Measurements from ENCODE around the gene MORN3.

GRCh38 chr12:121648458-121649028 lies 20.9 kb downstream of the MORN3 start:
- TF ChIP-seq POLR2AphosphoS5 (IDR thresholded peaks at IDR 0.05; ENCODE audit: low read depth, low read length) = no peak
- TF ChIP-seq TAF1 (IDR thresholded peaks at IDR 0.05; ENCODE audit: borderline replicate concordance, insufficient read depth, low read length) = no peak
- TF ChIP-seq, protein P1, sequence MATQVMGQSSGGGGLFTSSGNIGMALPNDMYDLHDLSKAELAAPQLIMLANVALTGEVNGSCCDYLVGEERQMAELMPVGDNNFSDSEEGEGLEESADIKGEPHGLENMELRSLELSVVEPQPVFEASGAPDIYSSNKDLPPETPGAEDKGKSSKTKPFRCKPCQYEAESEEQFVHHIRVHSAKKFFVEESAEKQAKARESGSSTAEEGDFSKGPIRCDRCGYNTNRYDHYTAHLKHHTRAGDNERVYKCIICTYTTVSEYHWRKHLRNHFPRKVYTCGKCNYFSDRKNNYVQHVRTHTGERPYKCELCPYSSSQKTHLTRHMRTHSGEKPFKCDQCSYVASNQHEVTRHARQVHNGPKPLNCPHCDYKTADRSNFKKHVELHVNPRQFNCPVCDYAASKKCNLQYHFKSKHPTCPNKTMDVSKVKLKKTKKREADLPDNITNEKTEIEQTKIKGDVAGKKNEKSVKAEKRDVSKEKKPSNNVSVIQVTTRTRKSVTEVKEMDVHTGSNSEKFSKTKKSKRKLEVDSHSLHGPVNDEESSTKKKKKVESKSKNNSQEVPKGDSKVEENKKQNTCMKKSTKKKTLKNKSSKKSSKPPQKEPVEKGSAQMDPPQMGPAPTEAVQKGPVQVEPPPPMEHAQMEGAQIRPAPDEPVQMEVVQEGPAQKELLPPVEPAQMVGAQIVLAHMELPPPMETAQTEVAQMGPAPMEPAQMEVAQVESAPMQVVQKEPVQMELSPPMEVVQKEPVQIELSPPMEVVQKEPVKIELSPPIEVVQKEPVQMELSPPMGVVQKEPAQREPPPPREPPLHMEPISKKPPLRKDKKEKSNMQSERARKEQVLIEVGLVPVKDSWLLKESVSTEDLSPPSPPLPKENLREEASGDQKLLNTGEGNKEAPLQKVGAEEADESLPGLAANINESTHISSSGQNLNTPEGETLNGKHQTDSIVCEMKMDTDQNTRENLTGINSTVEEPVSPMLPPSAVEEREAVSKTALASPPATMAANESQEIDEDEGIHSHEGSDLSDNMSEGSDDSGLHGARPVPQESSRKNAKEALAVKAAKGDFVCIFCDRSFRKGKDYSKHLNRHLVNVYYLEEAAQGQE (IDR thresholded peaks at IDR 0.05; ENCODE audit: insufficient read depth in 1 of 2, low read depth in 2 of 2, low read length in 2 of 2) = no peak

Measured in PFSK-1 (cell line).